GM19397 (cell line): ENCODE measurements around the gene GABRB1.
A peak's percentile ranks its signal among the peaks of the same experiment; 100 is the strongest.

Source experiments
- ATAC-seq: cut with Tn5 transposase; IDR thresholded peaks from one replicate; pipeline ENCODE4 v1.9.1; 2021; ENCODE audit warnings: mild to moderate bottlenecking, moderate library complexity; ENCODE audit not compliant: unreplicated experiment

Gene GABRB1

DNA sequence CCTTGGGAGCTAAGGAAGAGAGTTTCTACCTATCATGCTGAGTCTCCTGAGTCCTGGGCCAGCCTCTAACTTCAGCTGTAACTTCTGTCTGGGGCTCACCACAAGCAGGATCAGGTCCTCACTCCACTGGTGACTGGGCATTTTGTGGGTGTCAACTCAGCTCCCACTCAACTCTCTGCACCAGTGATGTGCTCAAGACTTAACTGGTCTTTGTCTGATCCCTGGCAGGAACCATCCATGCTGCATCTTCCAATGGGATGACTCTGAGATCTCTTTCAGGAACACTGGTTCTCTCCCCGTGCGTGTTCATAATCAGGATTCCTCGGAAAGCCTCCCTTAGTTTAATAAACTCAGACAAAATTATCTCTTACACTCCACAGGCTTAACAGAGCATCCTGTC is 349.8 kb downstream of the GABRB1 start:
- no peak for ATAC-seq

DNA sequence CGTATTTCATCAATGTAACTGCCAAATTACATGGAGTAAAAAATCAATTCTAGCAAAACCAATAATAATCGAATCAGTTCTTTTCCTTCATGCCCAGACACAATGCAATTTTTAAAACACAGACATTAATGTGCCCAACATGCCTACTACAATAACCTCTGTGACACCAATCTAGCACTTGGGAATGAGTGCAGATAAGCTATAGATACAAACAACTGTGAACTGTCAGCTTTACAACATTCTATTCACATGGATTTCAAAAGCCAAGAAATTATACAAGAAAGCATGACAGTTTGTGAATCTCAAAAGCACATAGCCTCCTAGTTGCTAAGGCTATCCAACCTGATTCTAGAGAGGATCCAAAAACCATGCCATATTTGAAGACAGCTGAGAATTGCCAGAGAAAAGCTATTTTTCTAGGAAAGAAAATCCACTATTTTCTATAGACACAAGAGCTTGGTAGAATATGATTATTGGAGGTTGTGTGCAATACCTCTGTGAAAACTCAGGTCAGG is 351.5 kb downstream of the GABRB1 start:
- no peak for ATAC-seq

DNA sequence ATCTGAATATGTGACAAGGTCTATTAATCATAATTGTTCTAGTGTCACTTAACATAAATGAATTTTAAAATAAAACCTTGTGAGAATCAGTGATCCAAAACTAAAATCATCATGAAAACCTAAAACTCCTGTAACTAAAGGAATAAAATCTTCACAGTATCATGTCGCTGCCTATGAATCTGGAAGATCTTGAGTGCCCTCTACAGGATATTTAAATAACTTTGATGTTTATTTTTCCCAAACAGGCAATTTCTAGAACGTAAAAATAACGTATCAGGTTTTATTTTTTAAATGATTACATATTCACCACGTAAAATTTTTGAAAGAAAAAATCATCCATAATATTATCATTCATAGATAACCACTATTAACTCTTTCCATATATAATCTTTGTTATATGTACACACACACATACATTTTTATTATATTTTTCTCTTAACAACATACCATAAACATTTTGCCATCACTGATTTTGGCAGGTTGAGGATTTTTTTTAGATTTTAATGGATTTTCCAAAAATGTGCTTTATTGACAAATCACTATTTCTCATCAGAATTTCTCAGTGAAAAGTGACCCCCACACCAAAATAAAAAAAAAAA is 352.6 kb downstream of the GABRB1 start:
- no peak for ATAC-seq

DNA sequence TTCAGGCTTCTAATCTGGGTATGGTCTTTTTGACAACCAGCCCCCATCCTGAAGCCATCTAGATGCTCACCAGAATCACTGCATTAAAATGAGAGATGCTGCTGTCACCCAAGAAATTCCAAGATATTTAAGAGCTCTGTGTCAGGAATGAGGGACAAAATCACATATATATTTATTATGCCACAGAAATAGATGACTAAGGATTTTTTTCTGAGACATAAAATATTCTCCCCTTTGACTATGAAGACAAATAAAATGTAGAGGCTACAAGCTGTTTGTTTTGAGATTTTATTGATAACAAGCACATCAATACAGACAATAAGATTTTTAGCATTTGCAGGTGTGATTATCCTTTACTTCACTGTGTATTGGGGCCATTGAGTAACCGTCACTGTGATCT is 354.8 kb downstream of the GABRB1 start:
- ATAC-seq, result no peak

DNA sequence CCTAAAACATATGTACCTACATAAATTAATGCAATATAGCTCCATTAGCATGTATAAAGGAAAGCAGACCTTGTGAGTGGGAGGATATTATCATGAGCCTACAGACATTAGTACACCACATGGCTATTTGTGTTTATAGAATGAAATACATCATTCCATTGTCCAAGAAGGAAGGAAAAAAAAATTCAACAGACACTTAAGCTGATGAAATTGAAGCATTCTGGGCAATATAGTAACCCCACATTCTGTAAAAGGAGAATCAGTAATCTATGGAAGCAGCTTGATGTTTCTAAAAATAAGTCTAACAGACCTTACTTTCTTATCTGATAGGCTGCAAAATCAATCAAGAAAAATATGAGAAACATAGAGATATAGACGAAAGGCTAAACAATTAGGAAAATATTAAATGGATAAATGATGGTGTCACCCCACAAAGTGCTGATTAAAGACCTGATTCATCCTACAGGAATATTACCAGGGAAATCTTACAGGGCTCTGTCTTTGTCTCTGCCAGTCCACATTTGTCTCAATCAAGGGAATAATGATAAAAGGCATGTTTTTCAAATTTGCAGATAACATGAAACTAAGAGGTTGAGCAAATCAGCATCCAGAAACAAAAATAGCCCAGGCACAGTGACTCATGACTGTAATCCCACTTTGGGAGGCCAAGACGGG is 355.3 kb downstream of the GABRB1 start:
- ATAC-seq, result no peak

DNA sequence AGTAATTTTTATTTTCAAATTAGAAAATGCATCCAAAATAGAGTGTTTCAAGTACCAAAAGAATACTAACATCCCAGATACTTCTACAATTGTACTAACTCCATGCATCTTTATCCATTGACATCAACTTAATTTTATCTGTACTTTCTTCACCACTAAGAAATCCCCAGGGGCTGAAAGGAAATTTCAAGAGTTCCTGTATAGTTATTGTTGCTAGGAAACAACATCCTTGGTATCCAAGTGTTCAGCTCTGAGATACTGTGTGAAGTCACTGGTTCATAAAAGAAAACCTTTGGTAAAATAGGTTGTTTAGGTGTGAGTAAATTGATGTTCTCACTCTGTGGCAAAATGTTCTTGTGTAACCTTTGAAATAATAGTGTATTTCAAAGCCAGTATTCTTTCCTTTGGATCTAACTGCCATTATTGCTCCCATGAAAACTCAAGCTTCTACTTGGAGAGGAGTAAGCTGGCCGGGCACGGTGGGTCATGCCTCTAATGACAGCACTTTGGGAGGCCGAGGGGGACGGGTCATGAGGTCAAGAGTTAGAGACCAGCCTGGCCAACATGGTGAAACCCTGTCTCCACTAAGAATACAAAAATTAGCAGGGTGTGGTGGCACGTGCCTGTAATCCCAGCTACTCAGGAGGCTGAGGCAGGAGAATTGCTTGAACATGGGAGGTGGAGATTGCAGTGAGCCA is 359.2 kb downstream of the GABRB1 start:
- no peak for ATAC-seq

DNA sequence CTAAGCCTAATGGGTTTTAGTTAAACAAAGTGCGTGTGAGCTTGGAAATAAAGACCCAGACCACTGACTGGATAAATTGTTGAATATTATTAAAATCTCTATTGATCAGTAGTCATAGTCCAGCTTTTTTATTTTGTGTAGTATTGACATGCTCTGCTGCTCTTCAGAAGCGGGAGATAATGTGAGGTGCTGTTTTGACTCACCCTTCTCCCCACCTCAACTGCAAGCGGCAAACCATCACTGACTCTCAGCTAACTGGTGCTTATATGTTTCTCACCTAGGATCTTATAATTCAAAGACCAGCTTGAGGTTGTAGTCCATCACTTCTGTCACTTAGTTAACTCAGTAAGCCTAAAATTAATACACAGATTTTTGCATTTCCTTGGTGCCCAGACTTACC is 359.9 kb downstream of the GABRB1 start:
- no peak for ATAC-seq

DNA sequence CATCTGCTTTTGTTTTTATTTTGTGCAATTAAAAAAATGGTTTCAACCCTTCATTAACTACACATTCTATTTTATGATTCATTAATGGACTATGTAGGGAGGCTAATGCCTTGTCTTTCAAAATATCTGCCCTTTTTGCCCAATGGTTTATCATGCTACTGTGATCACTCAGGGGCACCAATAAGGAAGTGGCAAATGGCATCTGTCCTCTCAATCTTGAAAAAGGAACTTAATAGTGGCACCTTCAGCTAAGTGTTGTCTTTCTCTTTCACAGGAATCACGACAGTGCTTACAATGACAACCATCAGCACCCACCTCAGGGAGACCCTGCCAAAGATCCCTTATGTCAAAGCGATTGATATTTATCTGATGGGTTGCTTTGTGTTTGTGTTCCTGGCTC is 375.0 kb downstream of the GABRB1 start:
- no peak for ATAC-seq

DNA sequence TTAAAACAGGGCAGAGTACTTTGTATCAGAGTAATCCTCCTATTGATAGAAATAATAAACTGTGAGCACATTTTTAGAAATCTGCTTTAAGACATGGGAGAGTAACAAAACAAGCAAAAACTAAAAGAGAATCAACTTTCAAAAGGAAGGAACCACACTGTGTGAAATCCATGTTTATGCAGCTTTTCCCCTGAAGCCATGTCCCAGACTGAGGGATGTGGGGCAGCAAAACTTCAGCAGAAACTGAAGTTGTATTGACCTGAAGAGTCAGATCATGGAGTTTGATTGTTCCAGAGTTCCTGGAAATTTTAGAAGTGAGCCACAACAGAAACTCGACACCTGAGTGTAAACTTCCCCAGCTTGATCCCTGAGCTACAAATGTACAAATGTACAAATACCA is 378.9 kb downstream of the GABRB1 start:
- ATAC-seq, result no peak

DNA sequence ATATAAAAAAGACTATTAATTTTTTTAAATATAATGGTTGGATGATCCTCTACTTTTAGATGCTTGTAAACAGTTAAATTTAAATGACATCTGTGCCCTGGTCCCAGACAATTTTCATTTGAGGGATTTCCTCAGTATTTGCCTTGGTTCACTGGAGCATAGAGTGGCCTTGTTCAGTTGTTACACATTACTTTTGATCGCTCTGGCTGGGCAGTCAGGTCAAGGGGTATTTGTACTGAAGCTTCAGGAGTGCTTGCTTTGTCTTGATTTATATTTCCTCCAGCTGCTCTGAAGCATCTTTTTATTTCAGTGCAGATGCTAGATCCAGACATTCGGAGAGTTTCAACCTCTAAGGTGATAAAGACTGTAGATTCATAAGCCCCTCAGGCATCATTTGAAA is 382.2 kb downstream of the GABRB1 start:
- ATAC-seq, result peak; percentile 61

DNA sequence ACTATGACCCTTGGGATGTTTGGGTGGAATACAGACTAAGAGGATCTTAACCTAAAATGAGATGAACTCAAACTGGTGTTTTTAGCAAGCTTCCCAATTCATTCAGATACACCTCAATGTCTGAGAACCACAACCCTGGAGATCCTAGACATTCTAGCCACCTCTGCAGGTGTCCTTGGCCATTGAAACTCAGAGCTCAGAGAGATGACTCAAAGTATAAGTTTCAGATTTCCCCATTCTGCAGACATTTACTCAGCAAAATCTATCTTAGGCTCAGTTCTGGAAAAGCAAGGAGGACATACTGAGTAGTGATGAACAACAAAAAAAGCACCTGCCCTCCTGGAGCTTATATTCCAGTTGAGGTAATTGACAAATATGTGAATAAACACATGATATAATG is 384.4 kb downstream of the GABRB1 start:
- ATAC-seq, result no peak

DNA sequence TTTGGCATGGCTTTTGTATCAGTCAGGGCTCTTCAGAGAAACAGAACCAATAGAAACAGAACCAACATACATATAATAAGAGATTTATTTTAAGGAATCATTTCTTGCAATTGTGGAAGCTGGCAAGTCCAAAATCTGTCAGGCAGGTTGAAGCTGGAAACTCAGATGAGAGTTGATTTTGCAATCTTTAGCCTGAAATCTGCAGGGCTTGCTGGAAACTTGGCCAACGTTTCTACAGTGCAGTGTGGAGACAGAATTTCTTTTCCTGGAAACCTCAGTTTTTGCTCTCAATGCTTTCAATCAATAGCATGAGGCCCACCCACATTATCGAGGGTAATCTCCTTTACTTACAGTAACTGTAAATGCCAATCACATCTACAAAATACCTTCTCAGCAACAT is 386.8 kb downstream of the GABRB1 start:
- ATAC-seq, result no peak

DNA sequence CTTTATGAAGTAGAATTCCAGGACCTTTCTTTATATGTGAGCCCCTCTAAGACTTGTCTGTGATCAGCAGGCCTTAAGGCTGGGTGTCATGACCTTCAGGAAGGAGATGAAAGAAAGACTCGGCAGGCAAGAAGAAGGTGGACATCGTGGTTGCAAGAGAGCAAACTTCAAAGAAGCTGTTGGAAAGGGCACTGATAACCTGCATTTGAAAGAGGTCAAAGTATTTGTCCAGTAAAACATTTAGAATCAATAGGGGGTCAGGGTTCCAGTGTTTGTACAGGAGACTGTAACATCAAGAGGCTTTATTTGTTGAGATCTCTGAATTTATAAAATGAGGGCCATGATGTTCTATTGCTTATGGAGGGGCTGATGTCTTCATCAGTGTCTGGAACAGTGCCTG is 387.9 kb downstream of the GABRB1 start:
- ATAC-seq, result no peak

DNA sequence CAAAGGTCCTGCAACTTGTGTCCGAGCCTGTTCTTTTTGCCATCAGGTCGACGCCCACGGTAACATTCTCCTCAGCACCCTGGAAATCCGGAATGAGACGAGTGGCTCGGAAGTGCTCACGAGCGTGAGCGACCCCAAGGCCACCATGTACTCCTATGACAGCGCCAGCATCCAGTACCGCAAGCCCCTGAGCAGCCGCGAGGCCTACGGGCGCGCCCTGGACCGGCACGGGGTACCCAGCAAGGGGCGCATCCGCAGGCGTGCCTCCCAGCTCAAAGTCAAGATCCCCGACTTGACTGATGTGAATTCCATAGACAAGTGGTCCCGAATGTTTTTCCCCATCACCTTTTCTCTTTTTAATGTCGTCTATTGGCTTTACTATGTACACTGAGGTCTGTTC is 394.3 kb downstream of the GABRB1 start:
- ATAC-seq, result no peak

DNA sequence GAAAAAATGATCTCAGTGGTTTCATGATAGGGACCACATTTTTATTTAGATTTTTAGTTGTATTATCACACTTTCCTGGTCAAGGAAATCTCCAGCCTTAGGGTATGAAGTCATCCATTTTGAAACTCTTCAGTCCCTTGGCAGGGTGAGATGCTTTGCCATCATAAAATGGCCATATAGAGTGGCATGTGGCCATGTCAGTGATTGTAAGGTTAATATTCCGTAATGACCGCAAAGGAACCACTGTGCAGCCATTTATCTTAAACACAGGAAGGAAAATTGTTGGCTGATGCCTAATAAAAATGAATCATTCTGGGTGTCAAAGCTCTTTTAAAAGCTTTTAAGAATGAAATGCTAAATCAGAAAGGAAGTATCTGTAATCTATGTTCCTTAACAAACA is 396.6 kb downstream of the GABRB1 start:
- ATAC-seq, result no peak

DNA sequence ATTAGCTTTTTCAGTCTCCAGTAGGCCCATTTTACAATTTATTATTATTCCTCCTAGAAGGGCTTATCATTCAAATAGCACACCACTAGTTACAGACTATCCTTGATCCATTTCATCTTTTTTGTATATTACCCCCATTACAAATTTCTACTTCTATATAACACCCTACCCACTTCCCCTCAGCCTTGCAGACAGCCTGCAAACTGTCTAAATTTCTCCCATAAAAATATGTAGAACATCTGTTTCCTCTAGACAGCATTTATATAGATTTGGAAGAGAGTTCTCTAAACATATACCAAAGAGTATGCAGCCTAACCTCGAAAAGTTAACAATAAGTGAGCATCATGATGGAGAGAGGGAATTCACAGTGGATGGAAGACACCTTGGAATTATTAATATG is 401.4 kb downstream of the GABRB1 start:
- ATAC-seq, result no peak

DNA sequence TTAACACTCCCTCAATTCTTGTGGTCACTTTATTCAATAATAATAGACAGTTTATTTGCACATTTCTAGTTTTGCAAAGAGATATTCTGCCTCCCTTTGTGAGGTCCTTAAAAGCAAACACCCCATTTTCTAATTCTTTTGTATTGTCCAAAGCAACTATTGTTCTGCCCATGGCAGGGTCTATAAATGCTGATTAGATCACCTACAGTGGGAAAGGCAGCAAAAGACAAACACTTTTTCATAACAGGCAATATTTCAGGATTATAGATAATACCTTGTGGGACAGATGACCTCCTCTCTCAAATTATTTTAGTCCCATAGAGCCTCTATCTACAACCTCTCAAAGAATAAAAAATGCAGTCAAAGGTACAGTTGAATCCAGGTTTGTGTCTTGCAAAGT is 403.6 kb downstream of the GABRB1 start:
- no peak for ATAC-seq

DNA sequence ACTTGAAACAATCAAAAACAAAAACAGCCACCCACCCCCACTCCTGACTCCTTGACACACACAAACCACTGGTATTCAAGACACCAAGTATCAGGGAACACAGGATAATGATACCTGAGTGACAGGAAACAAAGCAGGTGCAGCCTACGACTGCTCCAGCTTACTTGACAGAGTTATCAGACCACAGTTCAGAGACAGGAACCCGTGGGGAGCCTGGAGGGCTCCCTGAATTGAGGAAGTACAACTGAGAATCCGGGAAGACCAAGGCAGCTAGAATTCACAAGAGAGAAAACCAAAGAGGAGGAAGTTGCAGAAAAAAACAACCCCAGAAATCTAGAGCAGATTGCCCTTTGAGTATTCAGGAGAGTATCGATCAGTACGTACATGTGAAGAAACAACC is 411.6 kb downstream of the GABRB1 start:
- ATAC-seq, result peak; percentile 75

DNA sequence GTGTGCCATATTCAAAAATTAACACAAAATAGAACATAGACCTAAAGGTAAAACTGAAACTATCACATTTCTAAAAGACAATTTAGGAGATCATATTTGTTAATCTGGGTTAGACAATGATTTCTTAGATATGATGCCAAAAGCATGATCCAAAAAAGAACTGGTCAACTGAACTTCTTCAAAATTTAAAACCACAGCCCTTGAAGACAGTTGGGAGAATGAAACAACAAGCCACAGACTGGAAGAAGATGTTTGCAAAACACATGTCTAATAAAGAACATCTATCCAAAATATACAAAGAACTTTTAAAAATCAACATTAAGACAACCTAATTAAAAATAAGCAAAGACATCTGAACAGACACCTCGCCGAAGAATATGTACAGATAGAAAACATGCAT is 412.7 kb downstream of the GABRB1 start:
- no peak for ATAC-seq

DNA sequence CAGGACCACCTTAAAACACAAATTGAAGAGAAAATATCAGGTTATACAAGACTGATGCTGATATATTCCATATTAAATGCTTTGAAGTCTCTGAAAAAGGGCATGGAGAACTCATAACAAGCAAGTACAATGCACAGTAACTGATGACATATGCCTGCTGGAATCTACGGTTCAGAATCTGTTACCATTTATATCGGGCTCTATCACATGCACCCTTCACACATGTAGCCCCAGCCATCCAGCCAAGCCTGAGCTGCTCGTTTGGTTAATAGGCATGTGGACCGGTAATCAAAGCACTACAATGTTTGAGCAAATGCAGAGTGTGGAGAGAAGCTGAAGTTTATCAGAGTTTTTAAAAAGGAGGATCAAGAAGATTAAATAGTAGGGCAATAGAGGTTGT is 420.3 kb downstream of the GABRB1 start:
- ATAC-seq, result no peak

DNA sequence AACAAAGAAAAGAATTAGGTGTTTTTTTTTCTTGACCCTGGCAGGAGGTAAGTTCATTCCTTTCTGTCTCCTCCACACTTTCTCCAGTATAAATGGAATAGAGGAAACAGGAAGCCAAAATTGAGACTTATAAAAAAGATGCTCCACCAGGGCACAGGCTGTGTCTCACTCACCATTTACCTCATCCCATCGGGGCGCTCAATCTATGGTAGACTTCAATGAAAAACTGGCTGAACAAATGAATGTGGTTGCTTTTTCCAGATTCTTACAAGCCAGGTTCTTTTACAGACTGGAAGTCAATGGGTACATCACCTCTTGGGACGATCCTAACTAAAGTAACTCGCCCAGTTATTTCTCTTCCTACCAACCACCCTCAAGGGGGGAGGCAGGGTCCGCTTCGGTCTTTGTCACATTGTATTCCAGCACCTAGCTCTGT is 431.4 kb downstream of the GABRB1 start:
- peak; percentile 0 for ATAC-seq
